ENCODE measurements around the gene LRRC25.

The LRRC25 gene

DNA sequence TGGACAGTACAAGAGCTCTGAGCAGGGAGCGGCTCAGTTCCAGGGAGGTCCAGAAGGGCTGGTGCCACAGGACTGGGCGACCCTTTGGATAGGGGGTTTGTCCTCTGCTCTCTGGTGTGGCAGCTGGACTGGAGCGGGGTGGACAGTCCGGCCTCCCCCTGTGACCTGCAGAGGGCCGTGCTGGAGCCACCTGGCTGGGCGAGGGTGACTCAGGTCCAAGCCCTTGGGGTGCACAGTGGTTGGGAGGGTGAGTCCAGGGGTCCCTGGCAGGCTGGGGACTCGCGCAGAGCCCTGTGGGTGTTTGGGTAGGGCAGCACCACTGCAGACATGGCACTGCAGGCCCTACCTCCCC is 29.0 kb upstream of the LRRC25 start:
- H3K36me3 ChIP-seq (ENCODE audit: control insufficient read depth in 2 of 2, insufficient read depth in 1 of 2, low read length in 2 of 2): no peaks in the 10 kb centered on the region
- POLR2A ChIA-PET: interaction anchor here (1.5 kb wide), 2 partner anchors 10 to 12 kb away, joined by 4 to 5 read pairs; partner anchors contain the start of gene ISYNA1
- peak; percentile 36; the same call in 1 of the 2 replicates for TF ChIP-seq ZIC2 (tag by site-specific recombination; IDR thresholded peaks at IDR 0.05)
- TF ChIP-seq GLIS1 (tag by site-specific recombination; IDR thresholded peaks at IDR 0.05): peak; percentile 31; the same call in 1 of the 2 replicates
- TF ChIP-seq, protein P1, sequence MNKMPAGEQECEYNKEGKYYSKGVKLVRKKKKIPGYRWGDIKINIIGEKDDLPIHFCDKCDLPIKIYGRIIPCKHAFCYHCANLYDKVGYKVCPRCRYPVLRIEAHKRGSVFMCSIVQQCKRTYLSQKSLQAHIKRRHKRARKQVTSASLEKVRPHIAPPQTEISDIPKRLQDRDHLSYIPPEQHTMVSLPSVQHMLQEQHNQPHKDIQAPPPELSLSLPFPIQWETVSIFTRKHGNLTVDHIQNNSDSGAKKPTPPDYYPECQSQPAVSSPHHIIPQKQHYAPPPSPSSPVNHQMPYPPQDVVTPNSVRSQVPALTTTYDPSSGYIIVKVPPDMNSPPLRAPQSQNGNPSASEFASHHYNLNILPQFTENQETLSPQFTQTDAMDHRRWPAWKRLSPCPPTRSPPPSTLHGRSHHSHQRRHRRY (tag by site-specific recombination; IDR thresholded peaks at IDR 0.05): no peak
- no peak overlapping the region for H3K4me3 ChIP-seq (ENCODE audit: low read depth, low read length)
- H3K4me1 ChIP-seq (ENCODE audit: control insufficient read depth, insufficient read depth, low read length): peaks cover 14% of the 10 kb centered on the region
- CTCF ChIA-PET: no interaction called here
- H3K9me3 ChIP-seq (ENCODE audit: control insufficient read depth, insufficient read depth, low read depth, low read length): no peaks in the 10 kb centered on the region
- no peak overlapping the region for H3K27ac ChIP-seq (ENCODE audit: extremely low read depth, low read depth, low read length)

DNA sequence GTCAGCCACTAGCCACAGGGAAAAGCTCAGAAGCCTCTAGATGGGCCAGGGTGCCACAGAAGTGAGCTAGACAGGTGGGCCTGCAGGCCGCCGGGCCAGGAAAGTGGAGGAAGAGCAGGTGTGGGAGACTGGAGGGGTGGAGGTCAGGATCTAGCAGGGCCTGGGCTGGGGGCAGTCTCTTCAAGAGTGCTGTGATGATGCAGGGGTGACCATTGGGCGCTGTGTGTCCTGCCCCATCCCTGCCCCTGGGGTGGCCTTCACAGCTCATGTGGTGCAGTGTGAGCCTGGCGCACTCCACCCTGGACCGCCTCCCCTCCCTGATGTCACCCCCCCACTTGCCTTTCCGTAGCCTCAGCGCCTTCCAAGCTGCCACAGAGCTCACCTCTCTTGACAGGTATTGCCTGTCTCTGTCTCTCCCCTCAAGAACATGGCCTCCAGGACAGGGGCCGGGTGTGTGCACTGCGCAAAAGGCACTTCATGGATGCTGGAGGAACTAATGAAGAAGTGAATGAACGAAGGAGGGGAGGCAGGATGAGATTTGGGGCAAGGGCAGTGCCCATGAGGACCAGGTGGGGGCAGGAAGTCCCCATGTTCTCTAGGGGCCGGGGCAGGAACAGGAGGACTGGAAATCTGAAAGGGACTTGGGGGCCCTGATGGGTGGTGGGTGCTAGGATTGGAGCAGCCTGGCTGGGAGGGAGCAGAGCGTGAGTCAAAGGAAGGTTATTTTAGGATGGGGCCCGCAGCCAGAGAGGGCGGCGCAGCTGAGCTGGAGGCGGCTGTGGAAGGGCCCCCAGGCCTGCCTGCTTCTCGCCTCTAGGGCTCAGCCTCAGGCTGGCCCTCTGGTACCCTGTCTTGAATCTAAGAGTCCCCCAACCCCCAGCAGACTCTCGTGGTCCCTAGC is 28.3 kb upstream of the LRRC25 start:
- Histone ChIP-seq H3K36me3 (ENCODE audit: control insufficient read depth in 2 of 2, insufficient read depth in 1 of 2, low read length in 2 of 2) (no peaks in the 10 kb centered on the region), H3K9me3 (ENCODE audit: control insufficient read depth, insufficient read depth, low read depth, low read length) (no peaks in the 10 kb centered on the region), H3K27ac (ENCODE audit: extremely low read depth, low read depth, low read length) (no peak overlapping the region), H3K4me3 (ENCODE audit: low read depth, low read length) (no peak overlapping the region), H3K4me1 (ENCODE audit: control insufficient read depth, insufficient read depth, low read length) (peaks cover 14% of the 10 kb centered on the region)
- CTCF ChIA-PET: interaction anchor here (0.8 to 1.0 kb wide), 2 partner anchors 146 to 148 kb away, joined by 3 read pairs; no protein-coding TSS in a partner anchor
- POLR2A ChIA-PET: interaction anchor here (0.6 to 1.6 kb wide), 4 partner anchors 9 to 144 kb away, joined by 4 to 6 read pairs (median 5); partner anchors contain the start of genes ISYNA1 and JUND
- no peak for TF ChIP-seq YY2 (tag by site-specific recombination; IDR thresholded peaks at IDR 0.05)
- peak; percentile 74 for TF ChIP-seq KLF1 (tag by site-specific recombination; IDR thresholded peaks at IDR 0.05)
- peak; percentile 90 for TF ChIP-seq ZBTB48 (tag by site-specific recombination; IDR thresholded peaks at IDR 0.05)
- no peak for TF ChIP-seq ZNF155 (tag by site-specific recombination; IDR thresholded peaks at IDR 0.05)
- TF ChIP-seq KLF8 (tag by site-specific recombination; IDR thresholded peaks at IDR 0.05): no peak
- TF ChIP-seq, protein P2, sequence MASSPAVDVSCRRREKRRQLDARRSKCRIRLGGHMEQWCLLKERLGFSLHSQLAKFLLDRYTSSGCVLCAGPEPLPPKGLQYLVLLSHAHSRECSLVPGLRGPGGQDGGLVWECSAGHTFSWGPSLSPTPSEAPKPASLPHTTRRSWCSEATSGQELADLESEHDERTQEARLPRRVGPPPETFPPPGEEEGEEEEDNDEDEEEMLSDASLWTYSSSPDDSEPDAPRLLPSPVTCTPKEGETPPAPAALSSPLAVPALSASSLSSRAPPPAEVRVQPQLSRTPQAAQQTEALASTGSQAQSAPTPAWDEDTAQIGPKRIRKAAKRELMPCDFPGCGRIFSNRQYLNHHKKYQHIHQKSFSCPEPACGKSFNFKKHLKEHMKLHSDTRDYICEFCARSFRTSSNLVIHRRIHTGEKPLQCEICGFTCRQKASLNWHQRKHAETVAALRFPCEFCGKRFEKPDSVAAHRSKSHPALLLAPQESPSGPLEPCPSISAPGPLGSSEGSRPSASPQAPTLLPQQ (tag by site-specific recombination; IDR thresholded peaks at IDR 0.05): peak; percentile 50; the same call in 1 of the 2 replicates
- no peak for TF ChIP-seq ZNF768 (tag by site-specific recombination; IDR thresholded peaks at IDR 0.05)
- TF ChIP-seq, protein P3, sequence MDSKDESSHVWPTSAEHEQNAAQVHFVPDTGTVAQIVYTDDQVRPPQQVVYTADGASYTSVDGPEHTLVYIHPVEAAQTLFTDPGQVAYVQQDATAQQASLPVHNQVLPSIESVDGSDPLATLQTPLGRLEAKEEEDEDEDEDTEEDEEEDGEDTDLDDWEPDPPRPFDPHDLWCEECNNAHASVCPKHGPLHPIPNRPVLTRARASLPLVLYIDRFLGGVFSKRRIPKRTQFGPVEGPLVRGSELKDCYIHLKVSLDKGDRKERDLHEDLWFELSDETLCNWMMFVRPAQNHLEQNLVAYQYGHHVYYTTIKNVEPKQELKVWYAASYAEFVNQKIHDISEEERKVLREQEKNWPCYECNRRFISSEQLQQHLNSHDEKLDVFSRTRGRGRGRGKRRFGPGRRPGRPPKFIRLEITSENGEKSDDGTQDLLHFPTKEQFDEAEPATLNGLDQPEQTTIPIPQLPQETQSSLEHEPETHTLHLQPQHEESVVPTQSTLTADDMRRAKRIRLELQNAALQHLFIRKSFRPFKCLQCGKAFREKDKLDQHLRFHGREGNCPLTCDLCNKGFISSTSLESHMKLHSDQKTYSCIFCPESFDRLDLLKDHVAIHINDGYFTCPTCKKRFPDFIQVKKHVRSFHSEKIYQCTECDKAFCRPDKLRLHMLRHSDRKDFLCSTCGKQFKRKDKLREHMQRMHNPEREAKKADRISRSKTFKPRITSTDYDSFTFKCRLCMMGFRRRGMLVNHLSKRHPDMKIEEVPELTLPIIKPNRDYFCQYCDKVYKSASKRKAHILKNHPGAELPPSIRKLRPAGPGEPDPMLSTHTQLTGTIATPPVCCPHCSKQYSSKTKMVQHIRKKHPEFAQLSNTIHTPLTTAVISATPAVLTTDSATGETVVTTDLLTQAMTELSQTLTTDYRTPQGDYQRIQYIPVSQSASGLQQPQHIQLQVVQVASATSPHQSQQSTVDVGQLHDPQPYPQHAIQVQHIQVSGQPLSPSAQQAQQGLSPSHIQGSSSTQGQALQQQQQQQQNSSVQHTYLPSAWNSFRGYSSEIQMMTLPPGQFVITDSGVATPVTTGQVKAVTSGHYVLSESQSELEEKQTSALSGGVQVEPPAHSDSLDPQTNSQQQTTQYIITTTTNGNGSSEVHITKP (tag by site-specific recombination; IDR thresholded peaks at IDR 0.05): 0 out of 2 replicates have a peak, but pooled peaks have one; percentile 25
- TF ChIP-seq, protein P4, sequence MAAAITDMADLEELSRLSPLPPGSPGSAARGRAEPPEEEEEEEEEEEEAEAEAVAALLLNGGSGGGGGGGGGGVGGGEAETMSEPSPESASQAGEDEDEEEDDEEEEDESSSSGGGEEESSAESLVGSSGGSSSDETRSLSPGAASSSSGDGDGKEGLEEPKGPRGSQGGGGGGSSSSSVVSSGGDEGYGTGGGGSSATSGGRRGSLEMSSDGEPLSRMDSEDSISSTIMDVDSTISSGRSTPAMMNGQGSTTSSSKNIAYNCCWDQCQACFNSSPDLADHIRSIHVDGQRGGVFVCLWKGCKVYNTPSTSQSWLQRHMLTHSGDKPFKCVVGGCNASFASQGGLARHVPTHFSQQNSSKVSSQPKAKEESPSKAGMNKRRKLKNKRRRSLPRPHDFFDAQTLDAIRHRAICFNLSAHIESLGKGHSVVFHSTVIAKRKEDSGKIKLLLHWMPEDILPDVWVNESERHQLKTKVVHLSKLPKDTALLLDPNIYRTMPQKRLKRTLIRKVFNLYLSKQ (tag by site-specific recombination; IDR thresholded peaks at IDR 0.05; ENCODE audit: borderline replicate concordance): no peak
- TF ChIP-seq ZNF600 (tag by site-specific recombination; IDR thresholded peaks at IDR 0.05): peak; percentile 49
- TF ChIP-seq ZNF391 (tag by site-specific recombination; IDR thresholded peaks at IDR 0.05; ENCODE audit: borderline replicate concordance, low read depth): no peak
- no peak for TF ChIP-seq ZNF132 (tag by site-specific recombination; IDR thresholded peaks at IDR 0.05; ENCODE audit: borderline replicate concordance)
- TF ChIP-seq, protein P5, sequence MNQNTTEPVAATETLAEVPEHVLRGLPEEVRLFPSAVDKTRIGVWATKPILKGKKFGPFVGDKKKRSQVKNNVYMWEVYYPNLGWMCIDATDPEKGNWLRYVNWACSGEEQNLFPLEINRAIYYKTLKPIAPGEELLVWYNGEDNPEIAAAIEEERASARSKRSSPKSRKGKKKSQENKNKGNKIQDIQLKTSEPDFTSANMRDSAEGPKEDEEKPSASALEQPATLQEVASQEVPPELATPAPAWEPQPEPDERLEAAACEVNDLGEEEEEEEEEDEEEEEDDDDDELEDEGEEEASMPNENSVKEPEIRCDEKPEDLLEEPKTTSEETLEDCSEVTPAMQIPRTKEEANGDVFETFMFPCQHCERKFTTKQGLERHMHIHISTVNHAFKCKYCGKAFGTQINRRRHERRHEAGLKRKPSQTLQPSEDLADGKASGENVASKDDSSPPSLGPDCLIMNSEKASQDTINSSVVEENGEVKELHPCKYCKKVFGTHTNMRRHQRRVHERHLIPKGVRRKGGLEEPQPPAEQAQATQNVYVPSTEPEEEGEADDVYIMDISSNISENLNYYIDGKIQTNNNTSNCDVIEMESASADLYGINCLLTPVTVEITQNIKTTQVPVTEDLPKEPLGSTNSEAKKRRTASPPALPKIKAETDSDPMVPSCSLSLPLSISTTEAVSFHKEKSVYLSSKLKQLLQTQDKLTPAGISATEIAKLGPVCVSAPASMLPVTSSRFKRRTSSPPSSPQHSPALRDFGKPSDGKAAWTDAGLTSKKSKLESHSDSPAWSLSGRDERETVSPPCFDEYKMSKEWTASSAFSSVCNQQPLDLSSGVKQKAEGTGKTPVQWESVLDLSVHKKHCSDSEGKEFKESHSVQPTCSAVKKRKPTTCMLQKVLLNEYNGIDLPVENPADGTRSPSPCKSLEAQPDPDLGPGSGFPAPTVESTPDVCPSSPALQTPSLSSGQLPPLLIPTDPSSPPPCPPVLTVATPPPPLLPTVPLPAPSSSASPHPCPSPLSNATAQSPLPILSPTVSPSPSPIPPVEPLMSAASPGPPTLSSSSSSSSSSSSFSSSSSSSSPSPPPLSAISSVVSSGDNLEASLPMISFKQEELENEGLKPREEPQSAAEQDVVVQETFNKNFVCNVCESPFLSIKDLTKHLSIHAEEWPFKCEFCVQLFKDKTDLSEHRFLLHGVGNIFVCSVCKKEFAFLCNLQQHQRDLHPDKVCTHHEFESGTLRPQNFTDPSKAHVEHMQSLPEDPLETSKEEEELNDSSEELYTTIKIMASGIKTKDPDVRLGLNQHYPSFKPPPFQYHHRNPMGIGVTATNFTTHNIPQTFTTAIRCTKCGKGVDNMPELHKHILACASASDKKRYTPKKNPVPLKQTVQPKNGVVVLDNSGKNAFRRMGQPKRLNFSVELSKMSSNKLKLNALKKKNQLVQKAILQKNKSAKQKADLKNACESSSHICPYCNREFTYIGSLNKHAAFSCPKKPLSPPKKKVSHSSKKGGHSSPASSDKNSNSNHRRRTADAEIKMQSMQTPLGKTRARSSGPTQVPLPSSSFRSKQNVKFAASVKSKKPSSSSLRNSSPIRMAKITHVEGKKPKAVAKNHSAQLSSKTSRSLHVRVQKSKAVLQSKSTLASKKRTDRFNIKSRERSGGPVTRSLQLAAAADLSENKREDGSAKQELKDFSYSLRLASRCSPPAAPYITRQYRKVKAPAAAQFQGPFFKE (tag by site-specific recombination; IDR thresholded peaks at IDR 0.05; ENCODE audit: borderline replicate concordance): no peak
- TF ChIP-seq ZNF140 (tag by site-specific recombination; IDR thresholded peaks at IDR 0.05): no peak
- TF ChIP-seq ZNF76 (tag by site-specific recombination; IDR thresholded peaks at IDR 0.05; ENCODE audit: borderline replicate concordance, low read depth): no peak
- 0 out of 2 replicates have a peak, but pooled peaks have one; percentile 23 for TF ChIP-seq ZBTB8A (tag by site-specific recombination; IDR thresholded peaks at IDR 0.05)

All from HEK293 (cell line).